ENCODE measurements around the gene ISM1. TPM values are rescaled to one million over a fixed set of nuclear protein-coding genes. Genes with fewer than 3 reads are reported as not detected.

ISM1 gene
- total RNA-seq, 2 donors from 2014 or later = 0.09 to 0.34 TPM

GRCh38 chr20:13340088-13340487 is 119.0 kb downstream of the ISM1 start:
- no peak overlapping the region for H3K4me3 Mint-ChIP-seq
- H3K9me3 Mint-ChIP-seq = no peaks in the 10 kb centered on the region
- no peak overlapping the region for H3K27ac Mint-ChIP-seq
- H3K36me3 Mint-ChIP-seq (ENCODE audit: low read depth) = no peaks in the 10 kb centered on the region
- H3K4me1 Mint-ChIP-seq = no peaks in the 10 kb centered on the region
- no peak for ATAC-seq (replicated peaks)
- peaks cover 4% of the 10 kb centered on the region for H3K27me3 Mint-ChIP-seq

DNA sequence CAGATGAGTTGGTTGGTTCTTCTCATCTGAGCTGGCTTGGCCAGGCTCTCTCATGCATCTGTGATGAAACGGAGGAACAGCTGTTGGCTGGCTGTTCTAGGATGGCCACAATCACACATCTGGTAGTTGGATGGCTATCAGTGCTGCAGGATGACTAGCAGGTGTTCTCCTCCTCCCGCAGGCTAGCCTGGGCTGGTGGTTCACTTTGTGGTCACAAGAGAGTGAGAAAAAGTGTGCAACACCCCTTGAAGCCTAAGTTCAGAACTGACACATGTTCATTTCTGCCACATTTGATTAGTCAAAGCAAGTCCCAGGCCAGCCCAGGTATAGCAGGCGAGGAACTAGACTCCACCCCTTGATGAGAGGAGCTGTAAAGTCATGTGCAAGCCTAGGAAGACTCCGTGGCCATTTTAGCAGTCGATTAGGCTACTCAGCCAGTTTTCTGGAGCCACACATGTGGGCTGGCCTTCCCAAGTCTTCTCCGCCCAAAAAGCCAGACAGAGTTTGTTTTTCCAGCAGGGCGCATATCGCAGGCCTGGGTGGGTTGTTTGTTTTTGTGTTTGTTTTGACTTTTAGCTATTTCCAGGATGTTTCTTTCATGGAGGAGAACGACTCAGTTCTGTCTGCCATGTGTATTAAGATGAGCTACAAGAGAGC is 120.8 kb downstream of the ISM1 start:
- no peak overlapping the region for H3K27ac Mint-ChIP-seq
- H3K9me3 Mint-ChIP-seq = no peaks in the 10 kb centered on the region
- no peaks in the 10 kb centered on the region for H3K4me1 Mint-ChIP-seq
- H3K27me3 Mint-ChIP-seq = peaks cover 4% of the 10 kb centered on the region
- H3K36me3 Mint-ChIP-seq (ENCODE audit: low read depth) = no peaks in the 10 kb centered on the region
- H3K4me3 Mint-ChIP-seq = no peak overlapping the region
- no peak for ATAC-seq (replicated peaks)

DNA sequence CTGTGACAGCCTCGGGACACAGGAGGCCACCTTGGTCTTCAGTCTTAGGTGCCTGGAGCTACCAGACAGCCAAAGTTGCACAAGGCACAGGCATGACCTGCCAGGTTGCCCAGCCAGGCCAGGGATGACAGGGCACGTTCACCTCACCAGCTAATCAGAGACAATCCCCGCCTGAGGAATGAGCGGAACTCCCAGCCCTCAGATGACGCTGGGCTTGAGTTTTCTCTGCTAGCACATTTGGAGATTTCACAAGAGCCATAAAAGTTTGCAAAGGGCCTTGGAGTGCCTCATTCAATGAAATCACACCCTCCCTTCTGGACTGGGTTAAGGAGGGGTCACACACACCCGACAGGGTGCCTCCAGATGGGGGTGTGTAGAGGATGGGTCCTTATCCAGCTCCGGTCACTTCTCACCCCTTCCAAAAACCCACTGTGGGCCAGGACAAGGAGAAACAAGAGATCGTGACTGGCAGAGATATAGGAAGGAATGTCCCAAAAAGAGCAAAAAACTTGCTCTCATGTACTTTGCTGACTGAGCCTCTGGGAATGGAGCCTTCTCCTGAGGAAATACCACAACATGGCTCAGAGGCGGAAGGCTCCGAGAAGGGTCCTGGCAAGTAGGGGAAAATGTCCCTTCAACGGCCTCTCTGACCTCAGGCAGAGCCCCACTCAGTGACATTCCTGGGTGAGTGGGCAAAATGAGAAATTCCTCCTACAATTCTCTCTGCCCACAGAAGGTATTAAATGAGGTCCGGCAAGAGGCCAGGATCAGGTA is 121.6 kb downstream of the ISM1 start:
- Mint-ChIP-seq H3K27me3 (peaks cover 4% of the 10 kb centered on the region), H3K4me3 (no peak overlapping the region), H3K9me3 (no peaks in the 10 kb centered on the region), H3K36me3 (ENCODE audit: low read depth) (no peaks in the 10 kb centered on the region), H3K4me1 (no peaks in the 10 kb centered on the region), H3K27ac (no peak overlapping the region)
- no peak for ATAC-seq (replicated peaks)

GRCh38 chr20:13344671-13345070 is 123.6 kb downstream of the ISM1 start:
- Mint-ChIP-seq H3K36me3 (ENCODE audit: low read depth) (no peaks in the 10 kb centered on the region), H3K9me3 (no peaks in the 10 kb centered on the region), H3K4me3 (no peak overlapping the region), H3K27me3 (peaks cover 4% of the 10 kb centered on the region), H3K4me1 (no peaks in the 10 kb centered on the region), H3K27ac (no peak overlapping the region)
- ATAC-seq (replicated peaks) = no peak

- no peak overlapping the region for H3K4me3 Mint-ChIP-seq
- no peaks in the 10 kb centered on the region for H3K9me3 Mint-ChIP-seq
- no peaks in the 10 kb centered on the region for H3K36me3 Mint-ChIP-seq (ENCODE audit: low read depth)
- H3K27me3 Mint-ChIP-seq = peaks cover 4% of the 10 kb centered on the region
- H3K27ac Mint-ChIP-seq = no peak overlapping the region
- no peaks in the 10 kb centered on the region for H3K4me1 Mint-ChIP-seq
- no peak for ATAC-seq (replicated peaks)
Observed at GRCh38 chr20:13348311-13349234, 127.5 kb downstream of the ISM1 start.

- Mint-ChIP-seq H3K36me3 (ENCODE audit: low read depth) (no peaks in the 10 kb centered on the region), H3K4me3 (no peak overlapping the region), H3K9me3 (no peaks in the 10 kb centered on the region), H3K4me1 (no peaks in the 10 kb centered on the region), H3K27me3 (no peaks in the 10 kb centered on the region), H3K27ac (no peak overlapping the region)
- ATAC-seq (replicated peaks) = no peak
Observed at GRCh38 chr20:13349235-13349604, 128.1 kb downstream of the ISM1 start.

Other genes starting within 250 kb of the ISM1 start
- not detected for gene SPTLC3, start 212.3 kb upstream of the ISM1 start, total RNA-seq